ENCODE measurements around the gene SLC27A1.

The SLC27A1 gene

DNA sequence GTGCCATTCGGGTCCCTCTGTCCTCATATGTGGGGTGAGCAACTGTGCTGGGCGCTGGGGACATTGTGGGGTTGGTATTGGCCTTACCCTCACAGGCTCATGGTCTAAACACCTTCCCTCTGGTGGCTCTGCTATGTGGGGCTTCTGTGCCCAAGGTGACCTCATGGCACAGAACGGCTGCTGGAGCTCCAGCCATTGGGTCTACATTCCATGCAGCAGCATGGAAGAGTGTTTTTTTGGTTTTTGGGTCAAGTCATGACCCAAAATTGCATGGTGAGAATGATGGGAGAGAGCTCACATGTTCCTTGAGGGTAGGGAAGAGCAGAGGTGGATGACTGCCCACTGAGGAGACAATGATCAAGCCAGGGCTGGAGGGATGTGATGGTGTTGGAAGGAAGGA is 58.3 kb downstream of the SLC27A1 start:
- Histone ChIP-seq H2AFZ (ENCODE audit: low read length) (no peak overlapping the region), H3K36me3 (replicated peaks; ENCODE audit: insufficient read depth, low read length) (no peaks in the 10 kb centered on the region), H3K27ac (ENCODE audit: low read length) (no peak overlapping the region), H3K27me3 (replicated peaks; ENCODE audit: insufficient read depth, low read length) (peaks cover 96% of the 10 kb centered on the region), H3K9me3 (replicated peaks; ENCODE audit: insufficient read depth, low read length) (no peaks in the 10 kb centered on the region), H3K79me2 (ENCODE audit: low read length) (no peaks in the 10 kb centered on the region), H3F3A (ENCODE audit: insufficient read depth, low read length) (no peaks in the 10 kb centered on the region; the same call in 1 of the 2 replicates), H4K20me1 (ENCODE audit: insufficient read depth, low read length) (no peaks in the 10 kb centered on the region), H3K9me2 (replicated peaks; ENCODE audit: insufficient read depth, low read length) (no peaks in the 10 kb centered on the region), H3K4me1 (ENCODE audit: low read length) (peaks cover 4% of the 10 kb centered on the region), H3K4me3 (ENCODE audit: low read length) (no peak overlapping the region), H3K4me2 (ENCODE audit: low read depth, low read length) (no peak overlapping the region), H3K9ac (ENCODE audit: low read length) (no peak overlapping the region)
- TF ChIP-seq, protein P1, sequence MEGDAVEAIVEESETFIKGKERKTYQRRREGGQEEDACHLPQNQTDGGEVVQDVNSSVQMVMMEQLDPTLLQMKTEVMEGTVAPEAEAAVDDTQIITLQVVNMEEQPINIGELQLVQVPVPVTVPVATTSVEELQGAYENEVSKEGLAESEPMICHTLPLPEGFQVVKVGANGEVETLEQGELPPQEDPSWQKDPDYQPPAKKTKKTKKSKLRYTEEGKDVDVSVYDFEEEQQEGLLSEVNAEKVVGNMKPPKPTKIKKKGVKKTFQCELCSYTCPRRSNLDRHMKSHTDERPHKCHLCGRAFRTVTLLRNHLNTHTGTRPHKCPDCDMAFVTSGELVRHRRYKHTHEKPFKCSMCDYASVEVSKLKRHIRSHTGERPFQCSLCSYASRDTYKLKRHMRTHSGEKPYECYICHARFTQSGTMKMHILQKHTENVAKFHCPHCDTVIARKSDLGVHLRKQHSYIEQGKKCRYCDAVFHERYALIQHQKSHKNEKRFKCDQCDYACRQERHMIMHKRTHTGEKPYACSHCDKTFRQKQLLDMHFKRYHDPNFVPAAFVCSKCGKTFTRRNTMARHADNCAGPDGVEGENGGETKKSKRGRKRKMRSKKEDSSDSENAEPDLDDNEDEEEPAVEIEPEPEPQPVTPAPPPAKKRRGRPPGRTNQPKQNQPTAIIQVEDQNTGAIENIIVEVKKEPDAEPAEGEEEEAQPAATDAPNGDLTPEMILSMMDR (IDR thresholded peaks at IDR 0.05; ENCODE audit: low read length): no peak
- TF ChIP-seq EZH2 (optimal IDR thresholded peaks at IDR 0.05; ENCODE audit: low read depth, low read length): no peak
- TF ChIP-seq EZH2phosphoT487 (IDR thresholded peaks at IDR 0.05; ENCODE audit: low read length): no peak
- no peak for DNase-seq

DNA sequence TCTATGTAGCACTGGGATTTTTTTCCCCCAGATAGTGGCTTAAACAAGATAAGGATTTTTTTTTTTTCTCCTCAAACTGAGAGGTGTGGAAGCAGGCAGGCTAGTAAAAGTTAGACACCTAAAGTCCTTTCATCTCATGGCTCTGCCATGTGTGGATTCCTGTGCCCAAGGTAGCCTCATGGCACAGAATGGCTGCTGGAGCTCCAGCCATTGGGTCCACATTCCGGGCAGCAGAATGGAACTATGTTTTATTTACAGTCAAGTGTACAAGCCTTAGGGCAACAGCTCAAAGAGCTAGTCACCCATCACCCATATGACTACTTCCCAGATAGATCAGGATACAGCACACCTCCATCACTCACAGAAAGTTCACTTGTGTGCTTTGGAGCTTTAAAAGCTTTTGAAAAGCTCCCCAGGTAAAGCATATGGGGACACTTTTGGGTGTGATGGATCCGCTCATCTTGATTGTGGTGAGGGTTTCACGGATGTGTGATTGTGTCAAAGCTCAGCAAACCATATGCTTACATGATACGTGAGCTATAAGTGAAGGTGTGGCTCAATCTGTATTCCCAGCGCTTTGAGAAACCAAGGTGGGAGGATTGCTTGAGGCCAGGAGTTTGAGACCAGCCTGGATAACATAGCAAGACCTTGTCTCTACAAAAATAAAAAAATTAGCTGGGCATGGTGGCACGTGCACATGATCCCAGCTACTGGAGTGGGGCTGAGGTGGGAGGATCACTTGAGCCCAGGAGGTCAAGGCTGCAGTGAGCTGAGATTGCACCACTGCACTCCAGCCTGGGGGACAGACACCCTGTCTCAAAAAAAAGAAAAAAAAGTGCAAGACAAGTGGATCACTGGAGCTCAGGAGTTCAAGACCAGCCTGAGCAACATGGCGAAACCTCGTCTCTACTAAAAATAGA is 59.2 kb downstream of the SLC27A1 start:
- Histone ChIP-seq H3K79me2 (ENCODE audit: low read length) (no peaks in the 10 kb centered on the region), H3K9me2 (replicated peaks; ENCODE audit: insufficient read depth, low read length) (no peaks in the 10 kb centered on the region), H3K4me1 (ENCODE audit: low read length) (no peaks in the 10 kb centered on the region), H3K4me2 (ENCODE audit: low read depth, low read length) (no peak overlapping the region), H2AFZ (ENCODE audit: low read length) (no peak overlapping the region), H3K27me3 (replicated peaks; ENCODE audit: insufficient read depth, low read length) (peaks cover 95% of the 10 kb centered on the region), H3K9me3 (replicated peaks; ENCODE audit: insufficient read depth, low read length) (no peaks in the 10 kb centered on the region), H4K20me1 (ENCODE audit: insufficient read depth, low read length) (no peaks in the 10 kb centered on the region), H3K4me3 (ENCODE audit: low read length) (no peak overlapping the region), H3F3A (ENCODE audit: insufficient read depth, low read length) (no peaks in the 10 kb centered on the region), H3K36me3 (replicated peaks; ENCODE audit: insufficient read depth, low read length) (no peaks in the 10 kb centered on the region), H3K9ac (ENCODE audit: low read length) (no peak overlapping the region), H3K27ac (ENCODE audit: low read length) (no peak overlapping the region)
- no peak for TF ChIP-seq EZH2 (optimal IDR thresholded peaks at IDR 0.05; ENCODE audit: low read depth, low read length)
- TF ChIP-seq, protein P1 (IDR thresholded peaks at IDR 0.05; ENCODE audit: low read length): no peak
- TF ChIP-seq EZH2phosphoT487 (IDR thresholded peaks at IDR 0.05; ENCODE audit: low read length): no peak
- DNase-seq: no peak

DNA sequence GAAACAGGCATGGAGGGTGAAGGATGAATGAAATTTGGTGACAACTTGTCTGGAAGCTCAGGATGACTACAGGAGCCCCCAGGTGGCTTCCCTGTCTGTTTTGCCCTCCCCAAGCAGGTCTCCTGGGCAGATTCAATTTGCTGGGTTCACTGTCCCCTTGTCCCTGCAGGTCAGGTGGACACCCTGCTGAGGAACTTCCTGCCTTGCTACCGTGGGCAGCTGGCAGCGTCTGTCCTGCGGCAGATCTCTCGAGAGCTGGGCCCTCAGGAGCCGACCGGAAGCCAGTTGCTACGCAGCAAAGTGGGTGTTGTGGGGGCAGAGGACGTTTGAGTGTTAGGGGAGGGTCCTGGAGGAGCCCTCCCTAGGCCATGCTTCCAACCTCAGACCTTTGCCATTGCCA is 60.3 kb downstream of the SLC27A1 start:
- Histone ChIP-seq H3F3A (ENCODE audit: insufficient read depth, low read length) (no peaks in the 10 kb centered on the region), H3K36me3 (replicated peaks; ENCODE audit: insufficient read depth, low read length) (no peaks in the 10 kb centered on the region), H3K9ac (ENCODE audit: low read length) (no peak overlapping the region), H2AFZ (ENCODE audit: low read length) (no peak overlapping the region), H3K4me3 (ENCODE audit: low read length) (no peak overlapping the region), H3K27me3 (replicated peaks; ENCODE audit: insufficient read depth, low read length) (peaks cover 92% of the 10 kb centered on the region), H3K9me3 (replicated peaks; ENCODE audit: insufficient read depth, low read length) (no peaks in the 10 kb centered on the region), H3K79me2 (ENCODE audit: low read length) (no peaks in the 10 kb centered on the region), H3K27ac (ENCODE audit: low read length) (no peak overlapping the region), H3K9me2 (replicated peaks; ENCODE audit: insufficient read depth, low read length) (no peaks in the 10 kb centered on the region), H3K4me1 (ENCODE audit: low read length) (no peaks in the 10 kb centered on the region), H3K4me2 (ENCODE audit: low read depth, low read length) (no peak overlapping the region), H4K20me1 (ENCODE audit: insufficient read depth, low read length) (no peaks in the 10 kb centered on the region)
- no peak for TF ChIP-seq EZH2phosphoT487 (IDR thresholded peaks at IDR 0.05; ENCODE audit: low read length)
- TF ChIP-seq, protein P1 (IDR thresholded peaks at IDR 0.05; ENCODE audit: low read length): no peak
- DNase-seq: no peak

All from MM.1S (cell line).